Measurements from ENCODE around the gene GGT5.
"Not testable (repeated sequence)": the region's sequence is repeated elsewhere in the genome, so short reads cannot be mapped to it uniquely, and the experiment has no call there.

GGT5 gene

DNA sequence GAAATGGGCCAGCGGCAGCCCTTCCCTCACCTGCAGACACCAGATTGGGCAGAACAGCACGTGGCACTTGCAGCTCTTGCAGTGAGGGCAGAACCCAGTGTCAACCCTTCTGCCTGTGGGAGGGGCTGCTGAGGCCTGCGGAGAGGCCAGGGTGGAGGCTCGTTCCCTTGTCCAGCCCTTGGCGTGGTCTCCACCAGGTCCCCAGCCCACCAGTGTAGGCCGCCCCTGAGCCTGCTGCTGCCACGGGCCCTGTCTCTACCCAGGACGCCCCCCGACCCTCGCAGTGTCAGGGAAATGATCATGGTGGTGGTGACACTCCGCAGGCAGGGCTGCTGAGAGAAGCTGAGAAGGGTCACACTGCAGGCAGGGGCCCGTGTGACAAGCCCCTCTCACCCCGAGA, 11.3 kb upstream of the GGT5 start:
- not testable (repeated sequence) for H3K36me3 ChIP-seq (ENCODE audit: control insufficient read depth in 1 of 2, insufficient read depth in 2 of 2, low read length in 2 of 2); H2AFZ ChIP-seq (ENCODE audit: insufficient read depth, low read length, poor library complexity); DNase-seq; H3K79me1 ChIP-seq (ENCODE audit: low read length); H3K9ac ChIP-seq (ENCODE audit: low read length); H3K4ac ChIP-seq (ENCODE audit: low read depth, low read length); H3K23ac ChIP-seq (ENCODE audit: low read length); H3K27ac ChIP-seq (ENCODE audit: low read depth, low read length); H3K79me2 ChIP-seq (ENCODE audit: control insufficient read depth, insufficient read depth, low read length, poor library complexity); H2BK120ac ChIP-seq (ENCODE audit: insufficient read depth, low read length, poor library complexity); H3K27me3 ChIP-seq (ENCODE audit: insufficient read depth, low read length); H3K18ac ChIP-seq (ENCODE audit: low read length); H3K4me2 ChIP-seq (ENCODE audit: low read length); H3K4me3 ChIP-seq (ENCODE audit: low read depth, low read length); H4K12ac ChIP-seq (ENCODE audit: low read depth, low read length); H3K9me3 ChIP-seq (ENCODE audit: insufficient read depth, low read depth, low read length); H3K4me1 ChIP-seq (ENCODE audit: control insufficient read depth in 1 of 2, insufficient read depth in 2 of 2, low read length in 2 of 2); H4K8ac ChIP-seq (ENCODE audit: low read depth, low read length); H2BK5ac ChIP-seq (ENCODE audit: low read depth, low read length, poor library complexity); H2AK5ac ChIP-seq (ENCODE audit: low read length); H3K14ac ChIP-seq (ENCODE audit: low read length)
- H4K91ac ChIP-seq (ENCODE audit: low read depth, low read length), result peak overlapping the region; percentile 5
- peak overlapping the region; percentile 31 for H2BK12ac ChIP-seq (ENCODE audit: low read length)
- no CpG with 5 or more reads among the region's 13 CpGs for WGBS (ENCODE audit: extremely low coverage, insufficient coverage, insufficient read length)

GRCh38 chr22:24253126-24253525, 8.2 kb upstream of the GGT5 start:
- no CpG with 5 or more reads among the region's 12 CpGs for WGBS (ENCODE audit: extremely low coverage, insufficient coverage, insufficient read length)
- H3K14ac ChIP-seq (ENCODE audit: low read length); H3K79me1 ChIP-seq (ENCODE audit: low read length); H3K23ac ChIP-seq (ENCODE audit: low read length); H2AK5ac ChIP-seq (ENCODE audit: low read length); H4K12ac ChIP-seq (ENCODE audit: low read depth, low read length); H3K27ac ChIP-seq (ENCODE audit: low read depth, low read length); DNase-seq; H3K4ac ChIP-seq (ENCODE audit: low read depth, low read length); H3K79me2 ChIP-seq (ENCODE audit: control insufficient read depth, insufficient read depth, low read length, poor library complexity); H2BK120ac ChIP-seq (ENCODE audit: insufficient read depth, low read length, poor library complexity); H2AFZ ChIP-seq (ENCODE audit: insufficient read depth, low read length, poor library complexity); H3K9ac ChIP-seq (ENCODE audit: low read length); H2BK5ac ChIP-seq (ENCODE audit: low read depth, low read length, poor library complexity); H3K27me3 ChIP-seq (ENCODE audit: insufficient read depth, low read length); H3K4me1 ChIP-seq (ENCODE audit: control insufficient read depth in 1 of 2, insufficient read depth in 2 of 2, low read length in 2 of 2); H3K4me3 ChIP-seq (ENCODE audit: low read depth, low read length); H3K36me3 ChIP-seq (ENCODE audit: control insufficient read depth in 1 of 2, insufficient read depth in 2 of 2, low read length in 2 of 2); H4K91ac ChIP-seq (ENCODE audit: low read depth, low read length); H4K8ac ChIP-seq (ENCODE audit: low read depth, low read length); H3K18ac ChIP-seq (ENCODE audit: low read length); H3K4me2 ChIP-seq (ENCODE audit: low read length); H2BK12ac ChIP-seq (ENCODE audit: low read length); H3K9me3 ChIP-seq (ENCODE audit: insufficient read depth, low read depth, low read length): not testable (repeated sequence)

DNA sequence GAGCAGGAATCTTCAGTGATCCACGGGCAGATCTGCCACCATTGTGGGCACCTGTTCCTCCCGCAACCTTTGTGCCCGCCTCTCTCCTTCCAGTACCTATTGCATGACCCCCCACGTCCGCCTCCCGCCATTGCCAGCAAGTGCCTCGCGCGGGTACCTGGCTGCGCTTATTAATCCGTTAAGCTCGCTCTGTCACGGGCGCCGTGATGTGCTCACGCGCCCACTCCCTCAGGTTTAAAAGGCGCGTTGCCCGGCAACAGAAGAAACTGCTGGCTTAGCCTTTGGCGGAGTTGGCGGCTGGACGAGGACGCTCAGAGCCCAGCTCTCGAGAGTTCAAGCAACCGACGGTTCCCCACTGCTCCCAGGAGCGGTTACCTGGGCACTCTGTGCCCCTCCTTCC, 6.4 kb upstream of the GGT5 start:
- not testable (repeated sequence) for H3K4me2 ChIP-seq (ENCODE audit: low read length); H3K4me1 ChIP-seq (ENCODE audit: control insufficient read depth in 1 of 2, insufficient read depth in 2 of 2, low read length in 2 of 2); H2BK12ac ChIP-seq (ENCODE audit: low read length); H3K4ac ChIP-seq (ENCODE audit: low read depth, low read length); H3K14ac ChIP-seq (ENCODE audit: low read length); H2AK5ac ChIP-seq (ENCODE audit: low read length); H3K23ac ChIP-seq (ENCODE audit: low read length); H3K18ac ChIP-seq (ENCODE audit: low read length); H4K12ac ChIP-seq (ENCODE audit: low read depth, low read length); H3K9me3 ChIP-seq (ENCODE audit: insufficient read depth, low read depth, low read length); DNase-seq; H3K27me3 ChIP-seq (ENCODE audit: insufficient read depth, low read length); H2BK120ac ChIP-seq (ENCODE audit: insufficient read depth, low read length, poor library complexity); H3K27ac ChIP-seq (ENCODE audit: low read depth, low read length); H2BK5ac ChIP-seq (ENCODE audit: low read depth, low read length, poor library complexity); H4K91ac ChIP-seq (ENCODE audit: low read depth, low read length); H3K4me3 ChIP-seq (ENCODE audit: low read depth, low read length); H3K79me2 ChIP-seq (ENCODE audit: control insufficient read depth, insufficient read depth, low read length, poor library complexity); H2AFZ ChIP-seq (ENCODE audit: insufficient read depth, low read length, poor library complexity); H4K8ac ChIP-seq (ENCODE audit: low read depth, low read length); H3K9ac ChIP-seq (ENCODE audit: low read length); H3K36me3 ChIP-seq (ENCODE audit: control insufficient read depth in 1 of 2, insufficient read depth in 2 of 2, low read length in 2 of 2)
- peaks cover 10% of the 10 kb centered on the region for H3K79me1 ChIP-seq (ENCODE audit: low read length)
- WGBS (ENCODE audit: extremely low coverage, insufficient coverage, insufficient read length), result no CpG with 5 or more reads among the region's 28 CpGs

DNA sequence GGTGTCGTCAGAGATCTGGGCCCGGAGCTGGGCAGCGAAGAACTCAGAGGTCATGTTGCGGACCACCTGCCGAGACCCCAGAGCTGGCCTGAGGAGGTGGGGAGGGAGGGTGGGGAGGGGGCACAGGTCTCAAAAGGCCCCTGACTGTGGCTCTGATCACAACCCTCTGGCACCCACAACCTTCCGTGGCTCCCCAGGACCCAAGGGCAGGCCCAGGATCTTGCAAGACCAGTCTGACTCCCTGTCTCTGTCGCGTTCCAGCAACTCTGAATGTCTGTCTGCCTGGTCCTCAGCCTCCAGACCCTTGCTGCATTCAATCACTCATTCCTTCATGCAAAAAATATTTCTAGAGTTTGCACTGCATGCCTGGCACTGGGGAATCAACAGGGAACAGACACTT, 4.5 kb upstream of the GGT5 start:
- H3K4me2 ChIP-seq (ENCODE audit: low read length); H4K8ac ChIP-seq (ENCODE audit: low read depth, low read length); H3K27me3 ChIP-seq (ENCODE audit: insufficient read depth, low read length); H3K4me3 ChIP-seq (ENCODE audit: low read depth, low read length); H3K9ac ChIP-seq (ENCODE audit: low read length); H3K27ac ChIP-seq (ENCODE audit: low read depth, low read length); H3K18ac ChIP-seq (ENCODE audit: low read length); H2BK5ac ChIP-seq (ENCODE audit: low read depth, low read length, poor library complexity); H3K4ac ChIP-seq (ENCODE audit: low read depth, low read length); H3K14ac ChIP-seq (ENCODE audit: low read length); H3K23ac ChIP-seq (ENCODE audit: low read length); H3K79me2 ChIP-seq (ENCODE audit: control insufficient read depth, insufficient read depth, low read length, poor library complexity); H2AK5ac ChIP-seq (ENCODE audit: low read length); H3K9me3 ChIP-seq (ENCODE audit: insufficient read depth, low read depth, low read length); H3K36me3 ChIP-seq (ENCODE audit: control insufficient read depth in 1 of 2, insufficient read depth in 2 of 2, low read length in 2 of 2); H4K12ac ChIP-seq (ENCODE audit: low read depth, low read length); H2AFZ ChIP-seq (ENCODE audit: insufficient read depth, low read length, poor library complexity); H2BK12ac ChIP-seq (ENCODE audit: low read length): not testable (repeated sequence)
- Histone ChIP-seq H3K79me1 (ENCODE audit: low read length) (peaks cover 16% of the 10 kb centered on the region), H2BK120ac (ENCODE audit: insufficient read depth, low read length, poor library complexity) (peak overlapping the region; percentile 29), H4K91ac (ENCODE audit: low read depth, low read length) (peak overlapping the region; percentile 51), H3K4me1 (ENCODE audit: control insufficient read depth in 1 of 2, insufficient read depth in 2 of 2, low read length in 2 of 2) (peaks cover 16 to 19% of the 10 kb centered on the region in 2 experiments)
- DNase-seq, result peak in 1 of 2 donors; percentile 48
- no CpG with 5 or more reads among the region's 8 CpGs for WGBS (ENCODE audit: extremely low coverage, insufficient coverage, insufficient read length)

Measured in trophoblast cell (in vitro differentiated cells and primary cell).